HG03108 (cell line): ENCODE data around the gene CAMSAP2.

Source experiments
- ATAC-seq: cut with Tn5 transposase; IDR thresholded peaks from one replicate; pipeline ENCODE4 v1.9.1; 2021; ENCODE audit warnings: moderate library complexity; ENCODE audit not compliant: unreplicated experiment

The CAMSAP2 gene, protein sequence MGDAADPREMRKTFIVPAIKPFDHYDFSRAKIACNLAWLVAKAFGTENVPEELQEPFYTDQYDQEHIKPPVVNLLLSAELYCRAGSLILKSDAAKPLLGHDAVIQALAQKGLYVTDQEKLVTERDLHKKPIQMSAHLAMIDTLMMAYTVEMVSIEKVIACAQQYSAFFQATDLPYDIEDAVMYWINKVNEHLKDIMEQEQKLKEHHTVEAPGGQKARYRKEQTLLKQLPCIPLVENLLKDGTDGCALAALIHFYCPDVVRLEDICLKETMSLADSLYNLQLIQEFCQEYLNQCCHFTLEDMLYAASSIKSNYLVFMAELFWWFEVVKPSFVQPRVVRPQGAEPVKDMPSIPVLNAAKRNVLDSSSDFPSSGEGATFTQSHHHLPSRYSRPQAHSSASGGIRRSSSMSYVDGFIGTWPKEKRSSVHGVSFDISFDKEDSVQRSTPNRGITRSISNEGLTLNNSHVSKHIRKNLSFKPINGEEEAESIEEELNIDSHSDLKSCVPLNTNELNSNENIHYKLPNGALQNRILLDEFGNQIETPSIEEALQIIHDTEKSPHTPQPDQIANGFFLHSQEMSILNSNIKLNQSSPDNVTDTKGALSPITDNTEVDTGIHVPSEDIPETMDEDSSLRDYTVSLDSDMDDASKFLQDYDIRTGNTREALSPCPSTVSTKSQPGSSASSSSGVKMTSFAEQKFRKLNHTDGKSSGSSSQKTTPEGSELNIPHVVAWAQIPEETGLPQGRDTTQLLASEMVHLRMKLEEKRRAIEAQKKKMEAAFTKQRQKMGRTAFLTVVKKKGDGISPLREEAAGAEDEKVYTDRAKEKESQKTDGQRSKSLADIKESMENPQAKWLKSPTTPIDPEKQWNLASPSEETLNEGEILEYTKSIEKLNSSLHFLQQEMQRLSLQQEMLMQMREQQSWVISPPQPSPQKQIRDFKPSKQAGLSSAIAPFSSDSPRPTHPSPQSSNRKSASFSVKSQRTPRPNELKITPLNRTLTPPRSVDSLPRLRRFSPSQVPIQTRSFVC (N-terminal part only)

GRCh38 chr1:200738327-200738948, at the start of gene CAMSAP2:
Gene CAMSAP2, plus strand, starts transcription at chr1:200738893. Its CDS starts 935 bp downstream, at chr1:200739828.
- ATAC-seq = peak; percentile 41

DNA sequence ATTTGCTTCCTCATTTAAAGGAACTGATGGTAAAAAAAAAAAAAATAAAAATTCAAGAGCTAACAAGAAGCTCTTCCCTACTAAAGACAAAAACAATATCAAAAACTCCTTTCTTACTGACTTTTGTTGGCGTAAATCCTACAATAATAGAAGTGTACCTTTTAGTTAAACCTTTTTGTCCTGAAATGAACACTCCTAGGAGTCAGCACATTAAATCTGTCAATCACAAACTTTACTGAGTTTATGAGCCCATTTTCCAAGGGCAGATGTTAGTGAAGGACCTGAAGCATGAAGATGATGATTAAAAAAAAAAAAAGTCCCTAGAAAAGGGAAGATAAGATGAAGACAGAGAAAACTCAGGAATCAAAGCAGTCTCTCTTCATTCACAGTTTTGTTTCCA, 46.4 kb upstream of the CAMSAP2 start:
- no peak for ATAC-seq

DNA sequence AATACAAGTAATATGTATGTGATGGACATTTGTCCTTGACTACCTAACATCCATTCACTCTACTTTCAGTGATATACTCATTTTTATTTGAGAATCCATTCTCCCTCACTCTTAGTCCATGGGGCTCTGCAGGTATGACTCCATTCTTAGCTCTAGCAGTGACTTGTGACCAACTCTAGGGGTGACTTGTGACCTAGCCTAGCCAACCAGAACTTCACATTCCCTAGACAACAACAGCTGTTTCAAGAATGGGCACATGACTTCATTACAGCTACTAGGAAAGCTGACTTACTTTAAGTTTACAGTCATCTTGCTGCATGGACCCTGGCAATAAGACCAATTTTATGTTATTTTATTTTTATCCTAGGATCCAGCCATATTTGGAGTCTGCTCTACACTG, 45.4 kb upstream of the CAMSAP2 start:
- no peak for ATAC-seq

GRCh38 chr1:200694738-200695137, 44.0 kb upstream of the CAMSAP2 start:
- ATAC-seq = no peak

GRCh38 chr1:200699871-200700270, 38.8 kb upstream of the CAMSAP2 start:
- ATAC-seq = no peak

DNA sequence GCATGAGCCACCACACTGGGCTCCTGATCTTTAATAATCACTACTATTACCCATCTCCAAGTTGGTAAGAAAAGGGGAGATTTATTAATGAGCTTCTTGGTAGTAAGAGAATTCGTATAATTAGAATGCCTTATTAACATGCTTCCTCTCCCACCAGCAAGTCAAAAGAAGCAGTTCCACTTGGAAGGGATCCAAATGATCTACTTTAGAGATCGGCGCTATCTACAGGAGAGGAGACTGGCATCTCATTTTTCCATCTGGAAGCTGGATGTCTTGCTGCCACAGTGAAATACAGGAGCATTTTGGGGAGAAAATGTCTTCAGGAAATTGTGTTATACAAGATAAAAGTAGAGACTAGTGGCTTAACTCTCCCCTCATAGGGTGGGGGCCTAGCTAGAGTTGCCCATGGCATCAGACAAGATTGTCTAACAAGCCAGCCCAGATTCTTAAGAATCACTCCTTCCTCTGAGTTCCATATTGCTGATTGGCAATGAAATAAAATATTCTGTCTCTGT, 33.6 kb upstream of the CAMSAP2 start:
- no peak for ATAC-seq

DNA sequence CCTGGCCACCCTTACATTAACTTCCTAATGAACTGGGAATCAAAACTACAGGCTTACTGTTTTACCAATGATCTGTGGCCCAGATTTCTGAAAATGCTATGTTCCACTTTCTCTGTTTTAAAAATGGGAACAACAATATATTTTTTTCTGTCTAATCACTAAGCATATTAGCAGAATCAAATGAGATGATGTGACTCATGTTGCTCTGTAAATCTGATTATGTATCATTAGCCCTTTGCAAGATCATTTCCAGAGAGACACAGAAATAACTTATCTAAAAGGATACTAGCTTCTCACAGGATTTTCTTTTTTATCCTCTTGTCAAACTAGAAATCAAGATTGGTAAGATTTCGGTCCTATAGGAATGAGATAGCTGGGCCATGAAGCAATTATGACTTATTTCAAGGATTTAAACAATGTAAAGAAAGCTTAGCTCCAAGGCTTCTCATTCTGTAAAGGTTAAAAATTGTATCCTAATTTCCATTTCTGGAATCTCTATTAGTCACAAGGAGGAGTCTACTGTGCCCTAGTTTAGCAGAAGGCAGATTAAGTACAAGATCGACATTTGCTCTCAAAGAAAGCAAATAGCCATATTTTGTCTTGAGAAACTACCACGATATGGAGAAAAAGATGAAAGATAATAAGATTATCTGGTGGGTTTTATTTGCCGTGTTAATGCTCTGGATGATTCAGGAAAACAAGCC, 32.4 kb upstream of the CAMSAP2 start:
- ATAC-seq = no peak

- ATAC-seq = no peak
Observed at GRCh38 chr1:200707116-200707515, 31.6 kb upstream of the CAMSAP2 start.

DNA sequence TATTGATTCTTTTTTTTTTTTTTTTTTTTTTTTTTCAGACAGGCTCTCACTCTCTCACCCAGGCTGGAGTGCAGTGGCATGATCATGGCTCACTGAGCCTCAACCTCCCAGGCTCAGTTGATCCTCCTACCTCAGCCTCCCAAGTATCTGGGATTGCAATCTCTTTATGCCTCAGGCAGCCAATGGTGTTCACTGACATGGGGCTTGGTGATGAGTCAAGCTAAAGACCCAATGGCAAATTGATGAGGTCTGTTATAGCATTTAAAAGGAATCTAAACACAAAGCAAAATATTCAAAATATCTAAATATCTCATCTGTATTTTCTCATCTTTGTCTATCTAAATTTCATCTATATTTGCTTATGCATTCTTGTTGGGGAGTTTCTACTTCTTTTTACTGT, 30.5 kb upstream of the CAMSAP2 start:
- no peak for ATAC-seq

DNA sequence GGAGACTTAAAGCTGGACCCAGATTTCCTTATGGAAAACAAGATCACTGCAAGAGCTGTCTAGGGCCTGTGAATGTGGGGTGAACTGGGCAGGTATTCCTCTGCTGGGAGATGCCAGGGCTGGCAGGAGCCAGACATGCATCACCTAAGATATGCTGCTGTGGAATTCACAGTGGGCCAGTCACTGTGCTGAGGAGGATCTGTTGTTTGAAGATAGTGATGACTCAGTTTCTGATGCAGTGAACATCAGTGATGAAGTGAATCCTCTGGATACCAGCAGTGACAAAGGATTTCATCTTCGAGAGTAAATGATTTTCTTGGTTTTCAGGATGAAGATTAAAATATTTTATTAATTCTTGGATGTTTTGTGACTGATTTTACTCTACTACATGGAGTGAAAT, 29.9 kb upstream of the CAMSAP2 start:
- ATAC-seq = no peak

DNA sequence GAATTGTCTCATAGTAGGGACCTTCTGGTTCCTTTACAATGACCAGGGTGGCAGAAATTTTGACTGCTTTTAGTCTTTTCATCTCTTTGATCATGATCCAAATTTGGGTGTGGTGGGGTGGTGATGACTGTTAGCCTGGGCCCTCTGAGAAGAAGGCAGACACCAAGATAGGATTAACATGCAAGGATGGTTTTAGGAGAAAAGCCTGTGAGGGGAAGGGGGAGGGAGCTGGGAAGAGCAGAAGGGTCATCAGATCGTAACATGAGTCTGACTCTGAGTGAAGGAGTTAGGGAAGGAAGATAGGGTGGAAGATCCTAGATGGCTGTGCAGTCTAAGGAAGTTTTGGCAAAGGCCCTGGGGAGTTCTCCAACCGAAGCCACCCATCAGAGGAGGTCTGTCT, 28.5 kb upstream of the CAMSAP2 start:
- ATAC-seq = no peak

GRCh38 chr1:200714504-200715187, 24.0 kb upstream of the CAMSAP2 start:
- ATAC-seq = no peak

- no peak for ATAC-seq
Observed at GRCh38 chr1:200720199-200720598, 18.5 kb upstream of the CAMSAP2 start.

DNA sequence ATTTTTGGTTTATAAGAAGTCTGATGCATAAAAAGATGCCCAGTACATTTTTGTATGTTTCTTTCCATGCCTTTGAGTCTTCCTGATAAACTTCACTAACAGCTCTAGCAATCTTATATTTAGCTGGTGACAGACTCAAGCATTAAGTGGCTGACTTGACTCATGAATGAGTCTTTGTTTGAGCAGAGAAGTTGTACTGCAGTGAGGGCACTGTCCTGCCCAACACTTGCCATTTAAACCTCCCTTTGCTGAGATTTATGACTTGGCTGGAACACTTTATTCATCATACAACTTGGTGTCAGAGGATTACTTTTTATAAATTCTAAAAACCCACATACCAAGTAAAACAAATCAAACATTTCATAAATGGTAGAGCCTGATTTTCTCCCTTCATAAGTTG, 14.6 kb upstream of the CAMSAP2 start:
- ATAC-seq = no peak

GRCh38 chr1:200727257-200727656, 11.4 kb upstream of the CAMSAP2 start:
- no peak for ATAC-seq

GRCh38 chr1:200729863-200730262, 8.8 kb upstream of the CAMSAP2 start:
- ATAC-seq = no peak

DNA sequence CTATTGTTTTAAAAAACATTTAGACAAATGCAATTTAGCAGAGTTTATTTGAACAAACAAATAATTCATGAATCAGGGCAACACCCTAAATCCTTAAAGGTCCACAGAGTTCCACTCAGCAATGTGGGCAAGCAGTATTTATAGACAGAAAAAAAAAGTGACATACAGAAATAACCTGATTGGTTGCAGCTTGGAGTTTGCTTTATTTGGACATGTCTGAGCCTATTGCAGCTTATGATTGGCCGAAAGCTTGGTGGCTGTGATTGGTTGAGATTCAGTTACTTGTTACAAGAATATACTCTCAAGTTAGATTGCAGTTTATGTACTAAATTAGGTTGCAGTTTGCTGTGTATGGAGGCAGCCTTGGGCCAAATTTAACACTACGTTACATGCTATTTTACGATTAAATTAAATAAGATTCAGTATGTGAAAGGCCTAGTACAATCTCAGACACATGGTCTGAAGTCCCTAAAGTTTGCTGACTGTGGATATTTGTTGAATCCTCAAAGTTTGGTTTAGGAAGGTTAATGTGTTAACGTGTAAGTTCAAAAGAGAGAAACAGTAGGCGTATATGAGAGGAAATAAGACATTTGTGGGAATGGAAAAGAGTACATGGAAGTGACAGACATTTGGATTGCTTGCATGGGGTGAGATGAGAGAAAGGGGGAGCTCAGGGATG, 6.9 kb upstream of the CAMSAP2 start:
- no peak for ATAC-seq

- no peak for ATAC-seq
Observed at GRCh38 chr1:200732438-200732837, 6.3 kb upstream of the CAMSAP2 start.

GRCh38 chr1:200733907-200734306, 4.8 kb upstream of the CAMSAP2 start:
- ATAC-seq = no peak
